Mesenteric fat pad (tissue), 1 donor: ENCODE measurements around the gene NCLN. TPM values are rescaled to one million over a fixed set of nuclear protein-coding genes. Genes with fewer than 3 reads are reported as not detected.

Source experiments
- DNase-seq: peaks from one replicate; pipeline ENCODE4 v3.0.0-alpha.2; 2020; ENCODE audit warnings: low spot score
- total RNA-seq: library from RNA; stranded (reverse); fragmentation: NEBNext Ultra II Directional; extraction: Animal tissue kit (Norgen Biotek cat#: 25700); gene quantifications from one replicate; pipeline ENCODE4 v1.2.1, GENCODE V29; 2021
- donor health status: DM: yes; HTN: yes; CAD: no.

Gene NCLN
- total RNA-seq, 1 donor from 2014 or later = 74.6 TPM

DNA sequence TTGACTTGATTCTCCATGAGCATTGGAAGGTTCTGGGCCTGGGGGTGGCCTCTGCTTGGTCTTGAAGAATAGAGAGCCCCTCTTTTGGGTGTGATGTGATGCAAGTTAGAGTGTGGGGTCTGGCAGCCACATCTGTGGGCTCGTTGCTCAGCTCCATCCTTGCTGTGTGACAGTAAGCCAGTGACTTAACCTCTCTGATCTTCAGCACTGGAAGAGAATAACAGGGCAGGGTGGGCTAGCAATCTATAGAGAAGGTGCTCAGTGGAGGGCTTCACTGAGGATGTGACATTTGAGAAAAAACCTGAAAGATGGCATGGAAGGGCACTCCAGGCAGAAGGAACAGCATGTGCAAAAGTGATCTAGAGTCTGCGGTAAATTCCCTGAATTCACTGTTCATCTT lies 66.9 kb downstream of the NCLN start:
- DNase-seq = no peak

DNA sequence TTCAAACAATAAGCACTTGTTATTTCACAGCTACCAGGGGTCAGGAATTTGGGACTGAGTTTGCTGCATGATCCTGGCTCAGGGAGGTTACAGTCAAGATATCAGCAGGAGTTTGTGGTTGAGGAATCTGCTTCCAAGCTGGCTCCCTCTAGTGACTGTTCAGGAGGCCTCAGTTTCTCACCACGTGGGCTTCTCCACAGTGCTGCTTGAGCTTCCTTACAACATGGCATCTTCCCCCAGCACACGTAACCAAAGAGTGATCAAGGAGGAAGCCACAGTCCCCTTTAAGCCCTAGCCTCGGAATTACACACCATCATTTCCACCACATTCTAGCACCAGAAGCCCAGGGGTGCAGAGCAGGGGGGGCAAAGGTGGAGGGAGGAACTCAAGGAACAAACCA lies 67.5 kb downstream of the NCLN start:
- no peak for DNase-seq

DNA sequence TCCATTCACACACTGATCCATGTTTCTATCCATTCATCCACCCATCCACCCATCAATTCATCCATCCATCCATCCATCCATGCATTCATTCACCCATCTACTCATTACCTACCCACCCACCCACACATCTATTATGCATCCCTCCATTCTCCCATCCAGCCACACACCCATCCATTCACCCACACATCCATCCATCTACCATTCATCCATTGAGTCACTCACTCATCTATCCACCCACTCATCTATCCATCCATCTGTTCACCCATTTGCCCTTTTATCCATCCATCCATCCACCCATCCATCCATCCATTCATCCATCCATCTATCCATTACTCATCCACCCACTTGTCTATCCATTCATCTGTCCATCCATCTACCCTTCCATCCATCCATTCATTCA lies 68.8 kb downstream of the NCLN start:
- DNase-seq = no peak

DNA sequence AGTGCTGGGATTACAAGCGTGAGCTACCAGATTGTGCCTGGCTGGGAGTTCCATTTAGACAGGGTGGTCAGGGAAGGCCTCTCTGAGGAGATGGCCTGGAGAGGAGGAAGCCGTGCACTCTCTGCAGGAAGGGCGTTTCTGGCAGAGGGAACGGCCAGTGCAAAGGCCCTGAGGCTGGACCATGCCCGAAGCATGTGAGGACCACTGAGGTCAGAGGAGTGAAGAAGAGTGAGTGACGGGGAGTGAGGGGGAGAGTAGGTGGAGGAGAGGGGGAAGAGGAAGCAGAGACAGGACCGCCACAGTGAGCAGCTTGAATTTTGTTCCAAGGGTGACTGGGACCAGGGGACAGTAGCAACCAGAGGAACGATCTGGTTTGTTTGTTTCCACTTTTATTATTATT lies 71.3 kb downstream of the NCLN start:
- no peak for DNase-seq

Other genes with a start within 250 kb of the NCLN start
- gene ZNF77, start 241.0 kb upstream of the NCLN start, total RNA-seq = 3.1 TPM
- gene TLE6, start 208.4 kb upstream of the NCLN start, total RNA-seq = 0.93 TPM
- gene TLE2, start 156.7 kb upstream of the NCLN start, total RNA-seq = 35.6 TPM
- 367 TPM for gene TLE5, start 123.4 kb upstream of the NCLN start, total RNA-seq
- gene GNA11, start 91.6 kb upstream of the NCLN start, total RNA-seq = 54.3 TPM
- gene GNA15, start 49.9 kb upstream of the NCLN start, total RNA-seq = 15.4 TPM
- 5.0 TPM for gene S1PR4, start 7.2 kb upstream of the NCLN start, total RNA-seq
- not detected for gene CELF5, start 38.7 kb downstream of the NCLN start, total RNA-seq
- gene NFIC, start 180.7 kb downstream of the NCLN start, total RNA-seq = 207 TPM